NCI-H1092 treated with DMSO at 0.1 percent for 48 hours (cell line): ENCODE data around the gene RRAS.
A peak's percentile ranks its signal among the peaks of the same experiment; 100 is the strongest.
"Not testable (repeated sequence)": the region's sequence is repeated elsewhere in the genome, so short reads cannot be mapped to it uniquely, and the experiment has no call there.

Experiments used
- DNase-seq: peaks from one replicate; lab custom pipeline; 2025; lab: John Stamatoyannopoulos, UW

RRAS gene

DNA sequence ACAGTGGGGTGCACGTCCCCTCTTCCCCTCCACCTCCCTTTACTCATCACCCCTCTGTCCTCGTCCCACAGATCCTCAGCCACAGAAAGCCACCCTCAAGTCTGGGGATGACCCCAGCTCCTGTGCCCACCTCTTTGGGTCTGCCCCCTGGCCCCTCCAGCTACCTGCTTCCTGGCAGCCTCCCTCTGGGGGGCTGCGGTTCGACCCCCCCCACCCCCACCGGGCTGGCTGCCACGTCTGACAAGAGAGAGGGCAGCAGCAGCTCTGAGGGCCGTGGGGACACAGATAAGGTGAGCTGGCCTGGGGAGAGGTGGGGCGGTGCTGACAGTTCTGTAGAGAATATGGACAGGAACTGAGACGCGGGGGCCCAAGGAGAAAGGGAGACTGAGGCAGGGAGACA lies 14.6 kb upstream of the RRAS start:
- no peak for DNase-seq

DNA sequence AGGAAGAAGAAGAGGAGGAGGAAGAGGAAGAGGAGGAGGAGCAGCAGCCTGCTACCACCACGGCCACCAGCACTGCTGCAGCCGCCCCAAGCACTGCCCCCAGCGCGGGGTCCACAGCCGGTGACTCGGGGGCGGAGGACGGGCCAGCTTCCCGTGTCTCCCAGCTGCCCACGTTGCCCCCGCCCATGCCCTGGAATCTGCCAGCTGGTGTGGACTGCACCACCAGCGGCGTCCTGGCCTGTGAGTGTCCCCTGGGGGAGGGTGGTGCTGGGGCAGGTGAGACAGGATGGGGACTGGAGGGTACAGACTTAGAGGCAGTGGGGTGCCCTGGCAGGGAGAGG lies 13.5 kb upstream of the RRAS start:
- no peak for DNase-seq

DNA sequence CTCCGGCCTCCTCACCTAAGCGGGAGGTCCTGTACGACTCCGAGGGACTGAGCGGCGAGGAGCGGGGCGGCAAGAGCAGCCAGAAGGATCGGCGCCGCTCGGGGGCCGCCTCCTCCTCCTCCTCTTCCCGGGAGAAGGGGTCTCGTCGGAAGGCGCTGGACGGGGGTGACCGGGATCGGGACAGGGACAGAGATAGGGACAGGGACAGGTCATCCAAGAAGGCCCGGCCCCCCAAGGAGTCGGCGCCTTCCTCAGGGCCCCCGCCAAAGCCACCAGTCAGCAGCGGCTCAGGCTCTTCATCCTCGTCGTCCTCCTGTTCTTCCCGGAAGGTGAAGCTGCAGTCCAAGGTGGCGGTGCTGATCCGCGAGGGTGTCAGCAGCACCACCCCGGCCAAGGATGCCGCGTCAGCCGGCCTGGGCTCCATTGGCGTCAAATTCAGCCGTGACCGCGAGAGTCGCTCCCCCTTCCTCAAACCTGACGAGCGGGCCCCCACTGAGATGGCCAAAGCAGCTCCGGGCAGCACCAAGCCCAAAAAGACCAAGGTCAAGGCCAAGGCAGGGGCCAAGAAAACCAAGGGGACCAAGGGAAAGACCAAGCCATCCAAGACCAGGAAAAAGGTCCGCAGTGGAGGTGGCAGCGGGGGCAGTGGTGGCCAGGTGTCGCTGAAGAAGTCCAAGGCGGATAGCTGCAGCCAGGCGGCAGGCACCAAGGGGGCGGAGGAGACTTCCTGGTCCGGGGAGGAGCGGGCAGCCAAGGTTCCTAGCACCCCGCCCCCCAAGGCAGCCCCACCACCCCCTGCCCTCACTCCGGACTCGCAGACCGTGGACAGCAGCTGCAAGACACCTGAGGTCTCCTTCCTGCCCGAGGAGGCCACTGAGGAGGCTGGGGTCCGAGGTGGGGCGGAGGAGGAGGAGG lies 12.9 kb upstream of the RRAS start:
- no peak for DNase-seq

DNA sequence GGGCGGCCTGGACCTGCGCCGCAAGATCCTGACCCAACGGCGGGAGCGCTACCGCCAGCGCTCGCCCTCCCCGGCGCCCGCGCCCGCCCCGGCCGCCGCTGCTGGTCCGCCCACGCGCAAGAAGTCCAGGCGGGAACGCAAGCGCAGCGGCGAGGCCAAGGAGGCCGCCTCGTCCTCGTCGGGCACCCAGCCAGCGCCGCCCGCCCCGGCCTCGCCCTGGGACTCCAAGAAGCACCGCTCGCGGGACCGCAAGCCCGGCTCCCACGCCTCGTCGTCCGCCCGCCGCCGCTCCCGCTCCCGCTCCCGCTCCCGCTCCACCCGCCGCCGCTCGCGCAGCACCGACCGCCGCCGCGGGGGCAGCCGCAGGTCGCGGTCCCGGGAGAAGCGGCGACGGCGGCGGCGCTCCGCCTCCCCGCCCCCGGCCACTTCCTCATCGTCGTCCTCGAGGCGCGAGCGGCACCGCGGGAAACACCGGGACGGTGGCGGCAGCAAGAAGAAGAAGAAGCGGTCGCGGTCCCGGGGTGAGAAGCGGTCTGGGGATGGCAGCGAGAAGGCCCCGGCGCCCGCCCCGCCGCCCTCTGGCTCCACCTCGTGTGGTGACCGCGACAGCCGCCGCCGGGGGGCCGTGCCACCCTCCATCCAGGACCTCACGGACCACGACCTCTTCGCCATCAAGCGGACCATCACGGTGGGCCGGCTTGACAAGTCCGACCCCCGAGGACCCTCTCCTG lies 12.0 kb upstream of the RRAS start:
- no peak for DNase-seq

DNA sequence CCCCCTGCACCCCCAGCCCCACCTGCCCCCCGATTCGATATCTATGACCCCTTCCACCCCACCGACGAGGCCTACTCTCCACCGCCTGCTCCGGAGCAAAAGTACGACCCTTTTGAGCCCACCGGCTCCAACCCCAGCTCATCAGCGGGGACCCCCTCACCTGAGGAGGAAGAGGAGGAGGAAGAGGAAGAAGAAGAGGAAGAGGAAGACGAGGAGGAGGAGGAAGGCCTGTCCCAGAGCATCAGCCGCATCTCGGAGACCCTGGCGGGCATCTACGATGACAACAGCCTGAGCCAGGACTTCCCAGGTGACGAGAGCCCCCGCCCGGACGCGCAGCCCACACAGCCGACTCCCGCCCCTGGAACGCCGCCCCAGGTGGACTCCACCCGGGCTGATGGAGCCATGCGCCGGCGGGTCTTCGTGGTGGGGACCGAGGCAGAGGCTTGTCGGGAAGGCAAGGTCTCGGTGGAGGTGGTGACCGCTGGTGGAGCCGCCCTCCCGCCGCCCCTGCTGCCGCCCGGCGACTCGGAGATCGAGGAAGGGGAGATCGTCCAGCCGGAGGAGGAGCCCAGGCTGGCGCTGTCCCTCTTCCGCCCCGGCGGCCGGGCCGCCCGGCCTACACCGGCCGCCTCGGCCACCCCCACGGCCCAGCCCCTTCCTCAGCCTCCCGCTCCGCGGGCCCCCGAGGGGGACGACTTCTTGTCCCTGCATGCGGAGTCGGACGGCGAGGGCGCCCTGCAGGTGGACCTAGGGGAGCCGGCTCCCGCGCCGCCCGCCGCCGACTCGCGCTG lies 11.3 kb upstream of the RRAS start:
- no peak for DNase-seq

DNA sequence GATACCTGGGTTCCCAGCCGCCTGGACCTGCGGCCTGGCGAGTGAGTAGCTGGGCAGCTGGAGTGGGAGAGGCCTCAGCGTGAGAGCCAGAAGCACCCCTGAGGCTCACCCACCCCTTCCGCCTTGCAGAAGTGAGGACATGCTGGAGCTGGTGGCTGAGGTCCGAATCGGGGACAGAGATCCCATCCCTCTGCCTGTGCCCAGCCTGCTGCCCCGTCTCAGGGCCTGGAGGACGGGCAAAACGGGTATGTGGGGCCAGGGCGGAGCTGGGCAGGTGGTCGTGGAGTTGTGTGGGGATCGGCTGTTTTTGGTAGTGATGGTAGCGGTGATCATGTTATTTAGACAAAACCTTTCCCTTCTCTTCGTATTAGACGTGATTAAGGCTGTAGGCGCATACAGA lies 6.6 kb upstream of the RRAS start:
- no peak for DNase-seq

DNA sequence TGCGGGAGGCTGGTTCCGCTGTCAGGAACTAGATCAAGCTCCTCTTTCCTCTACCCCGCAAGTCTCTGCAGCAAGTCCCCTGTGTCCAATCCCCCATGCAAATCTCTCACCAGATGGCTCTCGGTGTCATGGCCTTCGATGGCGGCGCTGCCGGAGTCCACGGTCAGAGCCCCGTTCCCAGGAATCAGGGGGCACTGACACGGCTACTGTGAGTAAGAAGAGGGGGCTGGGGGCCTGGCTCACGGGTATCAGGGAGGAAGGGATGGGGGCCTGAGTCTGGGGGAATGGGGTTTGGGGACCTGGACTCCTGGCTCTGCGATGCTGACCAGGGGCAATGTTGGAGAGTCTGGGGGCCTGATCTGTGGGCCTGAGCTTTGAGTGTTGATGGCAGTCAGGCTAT lies 6.1 kb upstream of the RRAS start:
- no peak for DNase-seq

DNA sequence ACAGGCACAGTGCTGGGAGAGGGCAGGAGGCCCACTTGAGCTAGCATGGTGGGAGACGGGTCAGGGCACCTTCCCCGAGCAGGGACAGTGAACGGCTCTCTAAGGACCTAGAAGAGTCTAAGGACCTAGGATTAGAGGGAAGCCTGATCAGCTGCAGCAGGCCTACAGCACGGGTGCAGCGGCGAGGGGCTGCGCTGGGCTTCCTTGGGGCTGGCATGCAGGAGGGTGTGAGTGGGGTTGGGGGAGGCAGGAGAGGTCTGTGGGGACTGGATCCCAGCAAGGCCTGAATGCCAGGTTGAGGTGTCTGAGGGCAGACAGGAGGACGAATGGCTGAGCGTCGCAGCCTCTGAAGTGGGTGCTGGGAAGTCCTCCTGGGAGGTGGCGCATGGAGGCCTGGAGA lies 5.6 kb upstream of the RRAS start:
- no peak for DNase-seq

DNA sequence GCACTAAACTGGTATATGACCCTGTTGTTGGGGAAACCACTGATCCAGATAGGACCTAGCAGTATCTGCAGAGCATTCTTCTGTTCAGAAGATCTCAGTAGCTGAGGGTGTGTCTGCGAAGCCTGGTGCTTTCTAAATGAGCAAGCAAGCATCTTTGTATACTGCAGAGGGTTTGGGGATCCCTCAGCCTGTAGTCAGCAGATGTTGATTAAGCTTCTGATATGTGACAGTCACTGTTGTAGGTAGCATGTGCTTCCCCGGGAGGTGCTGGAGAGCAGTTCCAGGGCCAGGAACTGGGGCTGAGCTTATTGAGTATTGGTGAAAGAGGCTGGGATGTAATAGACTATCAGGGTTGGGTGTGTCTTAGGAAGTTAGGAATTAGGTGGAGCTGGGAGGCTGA lies 3.5 kb upstream of the RRAS start:
- no peak for DNase-seq

DNA sequence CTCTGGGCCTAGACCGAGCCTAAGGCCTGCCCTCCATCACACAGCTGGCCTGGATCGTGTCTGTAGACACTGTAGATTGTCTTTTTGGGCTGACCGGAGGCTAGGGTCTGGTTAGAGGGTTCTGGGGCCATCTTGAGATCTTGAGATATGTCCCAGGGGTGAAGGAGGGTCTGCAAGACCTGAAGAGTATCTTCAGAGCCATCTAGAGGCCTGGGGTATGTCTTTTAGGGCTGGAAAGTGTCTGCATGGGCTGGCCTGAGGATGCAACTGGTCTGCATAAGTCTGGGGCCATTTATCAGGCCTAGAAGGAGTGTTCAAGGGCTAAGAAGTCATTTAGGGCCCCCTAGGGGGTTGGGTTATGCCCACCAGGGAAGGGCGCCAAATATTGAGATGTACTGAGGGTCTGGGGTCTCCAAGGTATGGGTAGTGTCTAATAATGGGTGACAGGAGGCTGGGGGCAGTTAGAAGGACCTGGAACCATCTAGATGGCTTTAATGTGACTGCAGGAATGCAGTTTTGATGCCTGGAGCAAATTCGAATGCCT lies 2.6 kb upstream of the RRAS start:
- no peak for DNase-seq

DNA sequence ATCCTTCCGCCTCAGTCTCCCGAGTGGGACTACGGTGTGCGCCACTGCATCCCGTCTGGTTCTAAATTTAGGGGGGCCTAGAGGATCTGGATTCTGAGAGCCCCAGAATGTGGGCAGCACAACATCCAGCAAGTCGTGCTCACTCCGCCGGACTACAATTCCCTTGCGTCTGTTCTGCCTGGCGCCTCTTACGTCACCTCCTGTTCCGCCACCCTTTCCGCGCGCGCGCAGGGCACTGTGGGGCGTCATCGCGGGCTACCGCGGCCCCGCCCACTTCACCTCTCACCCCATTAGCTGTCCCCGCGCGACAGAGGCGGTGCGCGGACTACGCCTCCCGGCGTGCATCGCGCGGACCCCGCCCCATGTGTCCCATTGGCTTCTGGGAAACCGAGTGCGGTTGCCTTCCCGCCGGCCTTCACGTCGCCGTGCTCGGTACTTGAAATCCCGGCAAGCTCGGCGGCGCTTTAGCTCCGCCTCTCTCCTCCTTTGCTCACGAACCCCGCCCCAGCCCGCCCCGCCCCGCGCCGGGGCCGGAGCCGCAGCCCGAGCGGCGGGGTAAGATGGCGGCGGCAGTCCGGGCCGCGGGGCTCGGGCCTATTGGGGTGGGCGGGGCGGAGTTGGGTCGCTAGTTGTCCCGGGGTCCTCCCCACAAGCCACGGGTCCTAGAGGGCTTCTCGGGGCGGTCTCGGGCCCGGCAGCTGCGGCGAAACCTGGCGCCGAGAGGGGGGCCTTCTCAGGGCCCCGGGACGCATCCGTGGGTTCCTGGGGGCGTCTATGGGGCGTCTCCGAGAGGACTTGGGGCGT lies 1.9 kb upstream of the RRAS start, which contains the start of gene SCAF1:
SCAF1 (plus strand) TSS at position 522 of the 804 bp plus-strand sequence. CDS start 2,818 bp downstream, outside the sequence.
- DNase-seq, result peak; percentile 96

DNA sequence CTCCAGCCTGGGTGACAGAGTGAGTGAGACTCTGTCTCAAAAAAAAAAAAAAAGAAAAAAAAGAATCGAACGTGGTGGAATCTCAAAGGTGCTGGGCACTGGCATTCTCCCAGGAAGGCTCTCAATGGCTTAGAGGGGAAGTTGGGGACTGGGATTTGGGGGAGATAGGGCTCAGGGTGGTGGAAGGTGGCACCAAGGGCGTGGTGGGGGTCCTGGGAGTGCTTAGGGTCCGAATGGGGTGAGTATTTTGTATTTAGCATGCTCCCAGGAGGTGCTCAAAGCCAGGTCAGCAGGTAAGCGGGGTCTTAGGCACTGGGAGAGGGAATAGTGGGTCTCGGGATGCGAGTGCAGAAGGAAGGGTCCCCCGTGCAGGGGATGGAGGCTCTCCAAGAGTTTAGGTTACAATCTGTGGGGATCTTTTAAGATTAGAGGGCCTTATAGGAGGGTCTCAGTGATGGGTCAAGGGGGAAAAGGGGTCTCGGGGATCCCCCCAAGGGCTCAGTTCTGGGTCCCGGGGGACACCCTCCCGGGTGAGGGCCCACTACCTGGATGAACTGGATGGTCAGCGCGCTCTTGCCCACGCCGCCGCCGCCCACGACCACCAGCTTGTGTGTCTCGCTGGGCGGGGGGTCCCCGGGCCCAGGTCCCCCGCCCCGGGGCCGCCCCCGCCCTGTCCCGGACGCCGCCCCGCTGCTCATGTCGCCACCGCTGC lies 386 bp downstream of the RRAS start:
- DNase-seq, result no peak

DNA sequence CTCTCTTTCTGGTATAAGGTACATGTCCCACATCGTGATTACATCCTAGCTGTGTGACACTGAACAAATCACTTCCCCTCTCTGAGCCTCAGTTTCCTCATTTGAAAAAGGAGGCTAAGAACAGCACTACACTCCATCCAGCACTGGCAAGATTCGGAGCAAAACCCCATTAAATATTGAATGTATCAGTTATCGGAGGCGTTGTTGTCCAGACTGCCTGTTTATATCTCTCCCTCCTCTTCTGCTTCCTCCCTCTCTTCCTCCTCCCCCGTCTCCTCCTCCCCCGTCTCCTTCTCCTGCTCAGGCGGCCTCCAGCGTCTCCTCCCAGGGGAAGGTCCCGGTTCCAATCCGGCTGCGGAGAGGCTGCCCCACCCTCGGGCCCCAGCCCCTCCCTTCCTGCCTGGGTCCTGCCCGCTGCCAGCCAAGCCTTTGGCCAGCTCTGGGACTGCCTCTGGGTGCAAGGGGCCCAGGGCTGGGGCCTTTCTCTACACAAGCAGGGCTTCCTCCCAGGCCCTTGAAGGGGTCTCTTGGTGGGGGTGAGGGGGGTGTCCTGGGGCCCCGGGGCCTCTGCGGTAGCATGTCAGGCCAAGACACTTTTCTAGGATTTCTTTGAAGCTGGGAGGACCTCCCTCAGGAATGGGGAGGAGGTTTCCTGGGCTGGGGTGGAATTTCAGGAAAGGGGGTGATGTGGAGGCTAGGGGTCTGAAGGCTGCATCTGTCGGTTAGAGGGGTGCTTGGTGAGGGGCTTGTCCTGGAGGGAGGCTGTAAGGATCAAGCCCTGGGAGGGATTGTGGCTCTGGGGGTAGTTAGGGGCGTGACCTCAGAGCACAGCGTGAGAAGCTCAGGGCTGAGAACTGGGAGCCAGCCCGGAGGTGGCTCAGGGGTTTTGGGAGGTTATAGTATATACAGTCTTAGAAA lies 1.9 kb downstream of the RRAS start:
- DNase-seq, result no peak

DNA sequence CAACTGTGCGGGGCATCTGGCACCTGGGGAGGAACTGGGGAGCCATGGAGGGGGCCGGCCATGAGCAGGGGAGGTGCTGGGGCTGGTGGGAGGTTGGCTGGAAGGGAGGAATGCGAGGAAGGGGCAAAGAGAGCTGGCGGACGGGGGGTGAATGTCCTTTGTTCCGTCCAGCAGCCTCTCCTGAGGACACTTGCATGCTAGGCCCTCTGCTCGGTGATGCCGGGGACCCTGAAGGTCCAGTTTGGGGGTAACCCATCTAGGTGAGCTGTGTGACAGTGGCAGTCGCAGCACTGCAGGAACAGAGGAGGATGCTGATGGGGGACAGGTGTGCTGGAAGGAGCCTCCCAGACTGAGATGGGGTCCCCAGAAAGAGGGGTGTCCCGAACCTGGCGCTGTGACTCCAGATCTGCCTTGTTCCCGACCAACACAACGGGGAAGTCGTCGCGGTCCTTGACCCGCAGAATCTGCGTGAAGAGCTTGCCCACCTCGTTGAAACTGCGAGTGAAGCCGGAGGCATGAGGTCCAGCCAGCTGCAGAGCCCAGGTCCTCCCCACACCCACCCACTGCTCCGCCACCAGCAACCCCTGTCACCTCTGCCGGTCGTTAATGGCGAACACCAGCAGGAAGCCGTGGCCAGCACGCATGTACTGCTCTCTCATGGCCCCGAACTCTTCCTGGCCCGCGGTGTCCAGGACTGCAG lies 3.6 kb downstream of the RRAS start:
- no peak for DNase-seq

DNA sequence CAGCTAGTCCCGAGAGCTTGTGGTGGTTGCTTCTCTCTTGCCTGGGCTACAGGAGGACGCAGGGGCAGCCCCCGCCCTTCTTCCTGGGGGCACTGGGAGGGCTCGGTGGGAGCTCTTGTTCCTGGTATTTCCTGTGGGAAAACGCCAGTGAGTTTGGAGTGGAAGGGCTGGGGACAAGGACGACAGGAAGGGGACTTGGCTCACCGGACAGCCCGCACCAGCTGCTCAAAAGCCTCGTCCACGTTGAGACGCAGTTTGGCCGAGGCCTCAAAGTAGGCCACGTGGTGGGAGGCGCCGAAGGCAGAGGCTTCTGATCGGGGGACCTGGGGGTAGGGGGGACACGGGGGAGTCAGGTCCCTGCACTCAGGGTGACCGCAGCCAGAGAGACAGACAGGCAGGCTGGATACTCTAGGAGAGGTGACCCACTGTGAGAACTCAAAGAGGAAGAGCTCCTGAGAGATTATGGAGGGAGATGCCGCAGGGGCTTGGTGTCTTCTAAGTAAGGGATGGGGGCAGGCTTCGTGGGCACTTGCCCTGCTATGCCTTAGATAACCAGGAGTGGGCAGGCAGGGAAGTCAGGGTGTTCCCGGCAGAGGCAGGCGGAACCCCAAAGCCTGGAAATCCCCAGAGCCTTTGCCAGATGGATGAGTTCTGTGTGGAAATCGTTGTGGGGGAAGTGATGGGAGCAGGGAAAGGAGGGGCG lies 4.3 kb downstream of the RRAS start:
- no peak for DNase-seq

DNA sequence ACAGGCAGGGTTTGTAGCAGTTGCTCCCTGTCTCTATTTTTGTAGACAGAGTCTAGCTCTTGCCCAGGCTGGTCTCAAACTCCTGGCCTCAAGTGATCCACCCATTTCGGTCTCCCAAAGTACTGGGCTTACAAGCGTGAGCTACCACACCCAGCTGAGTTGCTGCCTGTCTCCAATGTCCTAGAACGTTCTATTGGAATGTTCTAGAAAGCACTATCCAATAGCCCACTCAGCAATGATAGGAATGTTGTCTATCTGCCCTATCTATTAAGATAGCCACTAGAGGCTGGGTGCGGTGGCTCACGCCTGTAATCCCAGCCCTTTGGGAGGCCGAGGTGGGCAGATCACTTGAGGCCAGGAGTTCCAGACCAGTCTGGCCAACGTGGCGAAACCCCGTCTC lies 6.7 kb downstream of the RRAS start:
- not testable (repeated sequence) for DNase-seq

DNA sequence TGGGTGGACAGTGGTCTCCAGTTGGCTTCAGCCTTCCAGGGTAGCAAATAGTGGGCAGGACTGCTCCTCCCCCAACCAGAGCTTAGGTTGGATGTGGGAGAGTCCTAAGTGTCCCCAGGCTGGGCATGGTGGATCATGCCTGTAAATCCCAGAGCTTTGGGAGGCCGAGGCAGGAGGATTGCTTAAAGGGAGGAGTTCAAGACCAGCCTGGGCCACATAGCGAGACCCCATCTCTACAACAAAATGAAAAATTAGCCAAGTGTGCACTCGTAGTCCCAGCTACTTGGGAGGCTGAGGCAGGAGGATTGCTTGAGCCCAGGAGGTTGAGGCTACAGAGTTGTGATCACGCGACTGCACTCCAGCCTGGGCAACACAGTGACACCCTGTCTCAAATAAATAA lies 7.4 kb downstream of the RRAS start:
- DNase-seq, result no peak

DNA sequence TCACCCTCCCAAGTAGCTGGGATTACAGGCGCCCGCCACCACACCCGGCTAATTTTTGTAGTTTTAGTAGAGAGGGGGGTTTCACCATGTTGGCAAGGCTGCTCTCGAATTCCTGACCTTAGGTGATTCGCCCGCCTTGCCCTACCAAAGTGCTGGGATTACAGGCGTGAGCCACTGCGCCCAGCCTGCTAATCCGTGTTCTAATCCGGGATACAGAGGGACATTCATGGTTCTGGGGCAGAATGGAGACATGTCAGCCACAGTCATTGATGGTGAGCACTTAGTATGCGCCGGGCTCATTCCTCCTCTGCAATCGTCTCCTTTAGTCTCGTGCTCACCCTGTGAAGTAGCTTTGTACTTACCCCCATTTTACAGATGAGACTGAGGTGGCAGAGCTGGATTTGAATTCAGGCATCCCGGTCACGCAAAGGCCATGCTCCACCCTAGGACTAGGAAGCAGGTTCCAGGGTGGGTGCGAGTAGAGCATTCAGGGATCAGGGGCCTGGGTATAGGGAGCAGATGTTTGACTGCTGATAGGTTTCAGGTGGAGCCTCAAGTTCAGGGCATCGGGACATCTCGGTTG lies 8.2 kb downstream of the RRAS start:
- DNase-seq, result no peak
